GM23248 (cell line): ENCODE results near the gene ALDH4A1.

Source experiments
- EZH2 ChIP-seq: fragments of 200-600 bp; sonication (generic); IDR thresholded peaks from 2 replicates; pipeline ENCODE4 v1.6.1; 2018; ENCODE audit warnings: antibody characterized with exemption, mild to moderate bottlenecking; ENCODE audit not compliant: insufficient read depth, poor library complexity, severe bottlenecking
- EZH2phosphoT487 ChIP-seq: fragments of 200-600 bp; sonication (generic); IDR thresholded peaks from 2 replicates; pipeline ENCODE4 v1.6.1; 2018; ENCODE audit warnings: antibody characterized with exemption, moderate library complexity, mild to moderate bottlenecking, low read depth; ENCODE audit not compliant: insufficient read depth

GRCh38 chr1:18924221-18924691 lies 21.9 kb upstream of the ALDH4A1 start:
- TF ChIP-seq EZH2 (no peak), EZH2phosphoT487 (no peak)
